Inflammatory macrophage treated with lipopolysaccharide for 1 hour (primary cell): ENCODE measurements around the gene ZNF502.
"Not testable (repeated sequence)": the region's sequence is repeated elsewhere in the genome, so short reads cannot be mapped to it uniquely, and the experiment has no call there.

ENCODE experiments used
- DNase-seq, 2 donors: peaks; one replicate each; pipeline ENCODE4 v3.0.0-alpha.2; 2020 to 2022

ZNF502 gene

DNA sequence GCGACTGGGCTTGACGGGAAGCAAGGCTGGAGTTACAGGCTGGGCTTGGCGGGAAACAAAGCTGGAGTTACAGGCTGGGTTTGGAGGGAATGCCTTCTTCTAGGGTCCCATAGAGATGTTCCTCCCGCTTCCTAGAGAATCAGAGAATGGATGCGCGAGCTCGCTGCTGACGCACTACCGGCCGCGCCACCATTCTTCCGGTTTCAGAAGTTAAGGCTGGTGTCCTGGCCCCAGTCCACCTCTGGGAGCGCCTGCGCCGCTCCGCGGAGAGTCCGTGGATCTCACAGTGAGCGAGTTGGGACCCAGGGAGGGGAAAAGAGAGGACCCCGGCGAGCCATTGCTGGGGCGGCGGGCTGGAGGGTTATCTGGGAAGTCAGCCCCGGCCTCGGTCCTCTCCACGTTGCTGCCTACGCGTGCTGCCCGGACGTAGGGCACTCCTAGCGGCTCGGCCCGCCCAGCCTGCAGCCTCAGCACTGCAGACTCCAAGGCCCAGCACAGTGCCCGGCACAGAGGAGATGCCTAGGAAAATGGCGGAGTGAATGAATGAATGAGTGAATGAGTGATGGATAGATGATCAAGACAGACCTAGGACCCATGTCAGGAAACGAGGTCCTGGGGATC, at the start of gene ZNF502:
Gene ZNF502, plus strand, starts transcription at position 206 of the 621 bp plus-strand sequence. CDS start 7,602 bp downstream, outside the sequence.
- DNase-seq = peak; percentile 67 to 74

GRCh38 chr3:44665173-44665572, 47.3 kb upstream of the ZNF502 start:
- DNase-seq = no peak

DNA sequence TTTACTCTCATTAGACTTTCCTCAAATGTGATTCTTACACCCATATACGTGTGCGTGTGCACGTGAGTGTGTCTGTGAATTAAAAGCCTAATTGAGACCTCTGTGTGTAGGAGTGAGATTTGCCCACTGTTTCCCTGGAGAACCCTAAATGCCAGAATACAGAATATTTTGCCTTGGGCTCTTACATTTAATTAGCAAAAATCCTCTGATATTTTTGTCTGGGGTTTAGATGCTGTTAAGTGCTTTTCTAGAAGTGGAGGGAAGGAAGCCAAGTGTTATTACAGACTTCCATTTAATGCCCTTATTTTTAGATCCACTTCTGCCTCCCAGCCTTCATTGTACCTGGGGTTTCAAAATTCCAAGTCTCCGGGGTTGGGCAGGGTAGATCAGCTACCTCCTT, 46.1 kb upstream of the ZNF502 start:
- no peak for DNase-seq

DNA sequence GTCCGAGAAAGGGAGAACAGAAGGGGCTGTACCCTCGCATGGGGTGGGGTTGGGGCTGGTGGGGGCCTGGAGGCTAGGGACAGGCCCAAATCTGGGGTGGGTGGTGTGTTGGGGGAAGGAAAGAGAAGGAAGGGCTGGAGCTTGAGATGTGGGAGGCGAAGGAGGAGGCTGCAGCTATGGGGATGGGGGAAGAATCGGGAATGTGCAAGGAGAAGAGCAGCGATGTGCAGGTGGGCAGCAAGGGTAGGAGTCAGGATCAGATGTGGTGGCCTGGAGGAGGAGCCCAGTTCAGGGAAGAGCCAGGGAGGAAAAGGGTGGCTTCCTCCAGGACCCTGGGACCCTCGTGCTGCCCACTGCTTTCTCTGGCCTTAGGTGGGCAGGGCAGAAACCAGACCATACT, 42.7 kb upstream of the ZNF502 start:
- no peak for DNase-seq

DNA sequence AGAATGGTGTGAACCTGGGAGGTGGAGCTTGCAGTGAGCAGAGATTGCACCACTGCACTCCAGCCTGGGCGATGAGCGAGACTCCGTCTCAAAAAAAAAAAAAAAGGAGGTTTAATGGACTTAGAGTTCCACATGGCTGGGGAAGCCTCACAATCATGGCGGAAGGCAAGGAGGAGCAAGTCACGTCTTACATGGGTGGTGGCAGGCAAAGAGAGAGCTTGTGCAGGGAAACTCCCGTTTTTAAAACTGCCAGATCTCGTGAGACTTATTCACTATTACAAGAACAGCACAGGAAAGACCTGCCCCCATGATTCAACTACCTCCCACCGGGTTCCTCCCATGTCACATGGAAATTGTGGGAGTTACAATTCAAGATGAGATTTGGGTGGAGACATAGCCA, 39.0 kb upstream of the ZNF502 start:
- not testable (repeated sequence) for DNase-seq

DNA sequence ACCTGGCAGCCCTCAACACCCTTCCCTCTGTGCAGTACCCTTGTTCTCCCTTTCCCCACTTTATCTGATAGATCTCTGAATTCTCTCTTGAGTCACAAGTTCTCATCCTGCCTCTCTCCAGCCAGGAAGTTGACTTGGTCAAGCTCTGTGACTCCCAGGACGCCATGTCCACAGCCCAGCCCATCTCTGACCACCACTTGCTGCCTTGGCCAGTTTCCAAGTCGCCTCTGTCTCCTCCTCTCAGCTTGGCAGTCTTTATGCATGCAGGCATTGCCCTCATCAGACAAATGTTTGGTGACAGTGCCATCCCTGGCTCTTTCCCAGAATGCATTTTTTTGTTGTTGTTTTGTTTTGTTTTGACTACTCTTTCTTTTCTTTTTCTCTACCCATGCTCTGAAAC, 38.2 kb upstream of the ZNF502 start:
- DNase-seq = no peak

GRCh38 chr3:44678480-44679116, 33.9 kb upstream of the ZNF502 start:
- no peak for DNase-seq

DNA sequence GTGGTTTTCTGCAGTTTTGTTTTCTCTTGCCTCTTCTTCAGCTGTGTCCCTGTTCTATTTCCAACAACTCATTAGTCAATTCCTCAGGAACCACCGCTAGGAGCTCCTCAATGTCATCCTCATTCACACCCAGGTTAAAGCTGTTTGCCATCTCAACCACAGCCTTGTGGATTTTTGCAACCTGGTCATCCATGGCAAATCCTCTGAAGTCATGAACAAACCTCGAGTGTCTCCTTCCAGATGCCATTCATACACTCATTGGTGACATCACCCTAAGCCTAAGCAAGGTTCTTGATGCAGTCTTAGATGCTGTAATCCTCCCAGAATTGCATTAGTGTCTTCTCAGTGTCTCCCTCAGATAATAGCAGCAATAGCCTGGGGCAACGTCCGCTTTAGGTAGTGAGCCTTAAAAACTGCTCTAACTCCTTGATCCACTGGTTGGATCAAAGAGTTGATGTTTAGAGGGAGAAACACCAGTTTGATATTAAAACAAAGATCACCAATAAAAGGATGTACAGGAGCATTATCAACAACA, 31.5 kb upstream of the ZNF502 start:
- no peak for DNase-seq

DNA sequence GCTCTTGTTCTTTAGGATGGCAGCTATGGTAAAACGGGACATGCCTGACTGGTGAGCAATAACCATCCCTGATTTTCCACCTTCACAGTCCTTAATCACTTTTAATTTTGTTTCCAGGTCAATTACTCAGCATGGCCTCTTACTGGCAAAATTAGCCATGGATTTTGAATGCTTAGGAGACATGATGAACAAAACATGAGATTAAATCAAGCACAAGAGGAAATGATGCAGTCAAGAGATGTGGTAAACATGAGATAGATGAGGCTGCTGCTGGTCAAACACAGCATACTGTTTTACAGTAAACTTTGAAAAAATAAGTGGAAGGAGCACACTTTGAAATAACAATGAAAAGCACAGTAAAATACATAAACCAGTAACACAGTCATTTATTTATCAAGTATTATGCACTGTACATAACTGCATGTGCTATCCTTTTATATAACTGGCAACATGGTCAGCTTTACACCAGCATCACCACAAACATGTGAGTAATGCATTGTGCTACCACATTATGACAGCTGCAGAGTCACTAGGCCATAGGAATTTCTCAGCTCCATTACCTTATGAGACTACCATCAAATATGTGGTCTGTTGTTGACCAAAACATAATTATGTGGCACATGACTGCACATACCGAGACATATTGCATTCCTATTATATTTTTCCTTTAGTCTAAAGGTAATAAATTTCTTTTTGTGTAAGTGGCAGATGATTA, 30.1 kb upstream of the ZNF502 start:
- DNase-seq = no peak

GRCh38 chr3:44685128-44685800, 27.2 kb upstream of the ZNF502 start:
- DNase-seq = peak; percentile 14 to 17

DNA sequence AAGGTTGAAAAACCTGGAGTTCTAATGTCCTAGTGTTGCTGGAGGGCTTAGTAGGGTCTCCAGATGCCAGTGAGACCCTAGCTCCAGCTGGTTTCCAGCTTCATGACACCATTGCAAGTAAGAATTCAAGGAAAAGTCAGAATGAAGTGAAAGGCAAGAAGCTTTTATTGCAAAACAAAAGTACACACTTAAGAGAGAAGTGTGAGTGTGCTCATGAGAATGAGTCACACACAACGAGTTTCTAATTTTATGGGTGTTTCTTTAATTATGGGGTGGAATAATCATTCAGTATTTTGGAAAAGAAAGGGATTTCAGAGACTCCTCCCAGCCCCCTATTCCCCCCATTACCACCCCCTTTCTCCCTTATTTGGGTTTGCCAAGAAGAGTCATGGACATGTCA, 24.6 kb upstream of the ZNF502 start:
- no peak for DNase-seq

GRCh38 chr3:44721231-44722102, 9.0 kb downstream of the ZNF502 start:
- no peak for DNase-seq

GRCh38 chr3:44722103-44722401, 9.6 kb downstream of the ZNF502 start:
- no peak for DNase-seq

GRCh38 chr3:44729384-44729910, 17.0 kb downstream of the ZNF502 start, which contains the start of gene ZNF501:
TSS of gene ZNF501 (plus strand) at chr3:44729635. CDS start at chr3:44734422, 4,787 bp downstream.
- DNase-seq = peak; percentile 89

DNA sequence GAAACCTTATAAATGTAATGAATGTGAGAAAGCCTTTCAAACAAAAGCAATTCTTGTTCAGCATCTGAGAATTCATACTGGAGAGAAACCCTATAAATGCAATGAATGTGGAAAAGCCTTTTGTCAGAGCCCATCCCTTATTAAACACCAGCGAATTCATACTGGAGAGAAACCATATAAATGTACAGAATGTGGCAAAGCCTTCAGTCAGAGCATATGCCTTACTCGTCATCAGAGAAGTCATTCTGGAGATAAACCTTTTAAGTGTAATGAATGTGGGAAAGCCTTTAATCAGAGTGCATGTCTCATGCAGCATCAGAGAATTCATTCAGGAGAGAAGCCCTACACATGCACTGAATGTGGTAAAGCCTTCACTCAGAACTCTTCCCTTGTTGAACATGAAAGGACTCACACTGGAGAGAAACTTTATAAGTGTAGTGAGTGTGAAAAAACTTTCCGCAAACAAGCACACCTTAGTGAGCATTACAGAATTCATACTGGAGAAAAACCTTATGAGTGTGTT, 22.2 kb downstream of the ZNF502 start:
- no peak for DNase-seq

GRCh38 chr3:44761101-44761423, 48.6 kb downstream of the ZNF502 start:
- no peak for DNase-seq

- peak; percentile 93 to 100 for DNase-seq
Observed at GRCh38 chr3:44761424-44762169, 49.1 kb downstream of the ZNF502 start, which contains the start of the genes KIAA1143 and KIF15. TSS of gene KIAA1143 (minus strand) at chr3:44761619. CDS start at chr3:44761602, 17 bp downstream. TSS of gene KIF15 (plus strand) at chr3:44761794. CDS start at chr3:44761866, 72 bp downstream.

- peak in 1 of 2 donors; percentile 1 for DNase-seq
Observed at GRCh38 chr3:44762170-44762677, 49.8 kb downstream of the ZNF502 start.

- DNase-seq = no peak
Observed at GRCh38 chr3:44762690-44763089, 50.2 kb downstream of the ZNF502 start.

DNA sequence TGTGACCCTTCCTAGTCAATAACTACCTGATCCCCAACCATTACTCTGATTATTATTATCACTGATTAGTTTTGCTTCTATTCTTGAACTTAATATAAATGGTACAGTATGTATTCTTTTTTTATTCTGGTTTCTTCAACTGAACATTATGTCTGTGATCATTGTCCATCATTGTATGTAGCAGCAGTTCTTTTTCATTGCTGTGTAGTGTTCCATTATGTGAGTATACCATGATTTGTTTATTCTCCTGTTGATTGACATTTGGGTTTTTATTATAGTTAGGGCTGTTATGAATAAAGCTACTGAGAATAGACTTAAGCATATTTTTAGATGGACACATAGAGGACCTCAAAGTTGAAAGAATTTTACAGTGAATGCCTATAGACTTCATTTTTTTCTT, 51.8 kb downstream of the ZNF502 start:
- DNase-seq = no peak
